GM12865 (cell line): ENCODE measurements around the gene IER3IP1.
"Not testable (repeated sequence)": the region's sequence is repeated elsewhere in the genome, so short reads cannot be mapped to it uniquely, and the experiment has no call there.

Experiments
- DNase-seq: peaks from one replicate; pipeline ENCODE4 v3.0.0; 2010; ENCODE audit warnings: low read depth
- H3K4me3 ChIP-seq: 2 replicates; pipeline ENCODE4 v1.5.1; 2011; ENCODE audit warnings: mild to moderate bottlenecking, low read depth, low read length, control low read depth
- TF ChIP-seq, protein P1 (sequence below): IDR thresholded peaks from 2 replicates; pipeline ENCODE4 v1.5.1; 2011; ENCODE audit warnings: low read length, control low read depth, low read depth, inconsistent platforms; ENCODE audit not compliant: insufficient read depth; ENCODE audit errors: missing control alignments

Gene IER3IP1, protein sequence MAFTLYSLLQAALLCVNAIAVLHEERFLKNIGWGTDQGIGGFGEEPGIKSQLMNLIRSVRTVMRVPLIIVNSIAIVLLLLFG

DNA sequence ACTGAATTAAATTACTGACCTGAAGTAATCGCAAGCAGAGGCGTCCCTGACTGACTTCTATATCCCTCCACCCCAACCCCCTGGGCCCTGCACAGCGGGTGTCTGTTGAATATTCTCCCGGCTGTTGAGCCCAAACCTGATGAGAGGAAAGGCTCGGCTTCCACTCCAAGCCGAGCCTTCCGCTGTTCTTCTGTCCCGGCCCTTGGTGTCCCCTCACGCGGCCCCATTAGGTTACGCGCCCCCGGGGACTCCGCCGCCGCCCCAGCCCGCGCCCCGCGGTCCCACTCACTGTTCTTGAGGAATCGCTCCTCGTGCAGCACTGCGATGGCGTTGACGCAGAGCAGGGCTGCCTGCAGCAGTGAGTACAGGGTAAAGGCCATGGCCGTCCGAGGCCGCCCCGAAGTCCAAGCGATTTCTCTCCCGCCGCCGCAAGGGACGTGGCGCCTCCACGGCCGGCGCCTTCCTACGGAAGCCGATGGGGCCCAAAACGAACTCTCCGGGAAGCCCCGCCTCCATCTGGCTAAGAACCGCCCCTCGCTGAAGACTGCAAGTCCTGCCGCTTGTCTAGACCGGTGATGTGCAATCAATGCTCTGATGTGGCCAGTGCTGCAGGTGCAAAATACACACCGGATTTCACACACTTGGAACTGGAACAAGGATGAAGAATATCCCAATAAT, at the start of gene IER3IP1:
TSS of gene IER3IP1 (minus strand) at position 467 of the 678 bp plus-strand sequence. CDS start at position 380, 87 bp downstream.
- peak within 1 kb of the TSS; percentile 72 for H3K4me3 ChIP-seq
- TF ChIP-seq, protein P1, sequence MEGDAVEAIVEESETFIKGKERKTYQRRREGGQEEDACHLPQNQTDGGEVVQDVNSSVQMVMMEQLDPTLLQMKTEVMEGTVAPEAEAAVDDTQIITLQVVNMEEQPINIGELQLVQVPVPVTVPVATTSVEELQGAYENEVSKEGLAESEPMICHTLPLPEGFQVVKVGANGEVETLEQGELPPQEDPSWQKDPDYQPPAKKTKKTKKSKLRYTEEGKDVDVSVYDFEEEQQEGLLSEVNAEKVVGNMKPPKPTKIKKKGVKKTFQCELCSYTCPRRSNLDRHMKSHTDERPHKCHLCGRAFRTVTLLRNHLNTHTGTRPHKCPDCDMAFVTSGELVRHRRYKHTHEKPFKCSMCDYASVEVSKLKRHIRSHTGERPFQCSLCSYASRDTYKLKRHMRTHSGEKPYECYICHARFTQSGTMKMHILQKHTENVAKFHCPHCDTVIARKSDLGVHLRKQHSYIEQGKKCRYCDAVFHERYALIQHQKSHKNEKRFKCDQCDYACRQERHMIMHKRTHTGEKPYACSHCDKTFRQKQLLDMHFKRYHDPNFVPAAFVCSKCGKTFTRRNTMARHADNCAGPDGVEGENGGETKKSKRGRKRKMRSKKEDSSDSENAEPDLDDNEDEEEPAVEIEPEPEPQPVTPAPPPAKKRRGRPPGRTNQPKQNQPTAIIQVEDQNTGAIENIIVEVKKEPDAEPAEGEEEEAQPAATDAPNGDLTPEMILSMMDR: no peak
- DNase-seq: peak; percentile 95

DNA sequence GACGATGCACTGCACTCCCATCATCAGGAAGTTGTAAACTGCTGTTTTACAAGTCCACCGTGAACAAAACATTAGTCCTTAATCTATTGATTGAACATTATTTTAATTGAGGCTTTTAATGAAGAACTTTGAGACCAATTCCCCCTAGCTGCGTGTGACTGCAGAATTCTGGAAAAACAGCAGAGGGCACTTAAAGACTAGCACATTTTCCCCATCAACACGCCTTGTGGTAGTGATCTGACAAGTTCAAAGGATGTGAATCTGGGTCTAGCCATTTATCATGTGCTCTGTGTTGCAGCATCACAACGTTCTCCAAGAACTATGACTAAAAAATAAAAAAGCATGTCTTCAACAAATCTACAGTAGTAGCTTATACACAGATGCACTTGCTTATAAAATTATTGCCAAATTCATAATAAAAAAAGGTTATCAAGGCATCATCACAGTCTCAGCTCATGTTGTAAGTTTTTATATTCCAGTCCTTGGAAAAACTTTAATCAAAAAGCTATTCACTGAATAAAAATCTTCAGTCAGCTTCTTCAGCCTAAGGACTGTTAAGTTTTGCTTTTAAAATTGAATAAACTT, 39.5 kb upstream of the IER3IP1 start:
- peak; percentile 51 for DNase-seq
- H3K4me3 ChIP-seq: no peak overlapping the region
- TF ChIP-seq, protein P1: peak; percentile 52

DNA sequence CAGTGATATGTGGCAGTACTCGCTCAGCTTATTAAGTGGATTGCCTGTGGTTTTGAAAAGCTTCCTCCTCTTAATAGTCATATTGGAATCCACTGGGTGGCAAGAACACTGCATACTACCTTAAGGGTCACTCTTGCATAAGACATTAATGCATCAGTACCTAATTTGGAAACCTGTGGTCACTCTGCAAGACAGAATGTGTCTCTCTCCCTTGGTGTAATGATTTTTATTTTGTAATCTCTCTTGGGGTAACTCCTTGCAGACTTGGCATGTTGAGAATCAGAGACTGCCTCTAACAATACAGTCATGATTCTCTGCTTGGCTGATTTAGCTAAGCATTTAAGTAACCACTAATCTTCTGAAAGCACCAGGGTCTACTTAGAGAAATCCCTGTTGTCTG, 33.0 kb upstream of the IER3IP1 start:
- TF ChIP-seq, protein P1: no peak
- DNase-seq: no peak
- H3K4me3 ChIP-seq: no peak overlapping the region

DNA sequence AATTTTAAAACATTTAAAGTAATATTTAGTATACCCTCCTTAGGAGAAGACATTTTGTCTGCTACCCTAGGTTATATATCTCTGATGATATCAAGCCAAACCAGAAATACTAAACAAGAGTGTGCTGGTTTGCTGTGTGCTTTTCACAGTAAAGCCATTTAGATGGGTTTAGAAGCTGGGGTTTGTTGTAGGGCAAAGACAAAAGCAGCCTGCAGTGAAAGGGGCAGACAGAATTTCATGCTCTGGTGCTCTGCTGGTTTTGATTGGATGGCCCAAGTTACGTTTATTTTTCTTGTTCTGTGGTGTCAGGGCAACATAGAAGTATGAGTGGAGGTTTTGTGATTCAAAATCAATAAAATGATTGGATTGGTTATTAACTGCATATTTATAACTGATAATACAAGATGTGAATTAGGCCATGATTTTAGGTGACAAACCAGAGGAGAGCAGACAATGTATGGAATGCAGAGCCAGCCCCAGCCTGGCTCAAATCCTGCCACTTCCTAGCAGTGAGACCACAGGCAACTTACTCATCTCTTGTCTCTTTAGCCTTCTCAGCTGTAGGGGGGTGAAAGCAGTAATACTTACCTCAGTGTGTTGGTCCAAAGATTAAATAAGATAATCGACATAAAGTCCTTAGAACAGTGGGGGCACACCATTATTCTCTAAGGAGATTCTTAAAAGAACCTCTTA, 30.9 kb upstream of the IER3IP1 start:
- TF ChIP-seq, protein P1: no peak
- DNase-seq: no peak

DNA sequence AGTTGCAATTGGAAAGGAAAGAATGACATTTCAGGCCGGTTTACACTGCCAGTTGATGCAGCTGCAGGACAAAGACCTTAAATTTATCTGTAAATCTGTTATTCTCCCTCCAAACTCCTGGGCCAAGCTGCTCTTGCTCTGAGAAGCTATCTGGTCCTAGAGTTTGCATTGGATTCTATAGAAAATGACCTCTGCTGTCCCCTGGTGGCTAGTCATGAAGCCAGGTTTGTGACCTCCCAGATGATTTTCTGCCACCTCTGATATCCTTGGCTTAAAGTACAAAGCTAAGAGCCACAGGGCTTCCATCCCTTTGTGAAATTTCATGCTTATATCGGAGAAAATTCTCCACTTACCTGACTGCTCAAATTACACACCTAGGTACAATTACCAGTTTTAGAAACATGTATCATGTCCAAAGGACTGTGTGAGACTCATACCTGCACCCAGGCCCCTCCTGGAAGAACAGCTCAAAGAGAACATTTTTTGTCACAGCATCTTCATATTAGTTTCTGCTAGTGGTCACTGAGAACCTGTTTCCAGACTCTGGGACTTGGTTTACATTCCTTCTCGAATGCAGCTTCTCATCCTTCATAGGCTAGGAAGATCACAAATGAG, 28.9 kb upstream of the IER3IP1 start:
- H3K4me3 ChIP-seq: no peak overlapping the region
- peak; percentile 52 for DNase-seq
- TF ChIP-seq, protein P1: peak; percentile 88

More for the DNA sequence above, 30.9 kb upstream of the IER3IP1 start:
- H3K4me3 ChIP-seq: no peak overlapping the region

DNA sequence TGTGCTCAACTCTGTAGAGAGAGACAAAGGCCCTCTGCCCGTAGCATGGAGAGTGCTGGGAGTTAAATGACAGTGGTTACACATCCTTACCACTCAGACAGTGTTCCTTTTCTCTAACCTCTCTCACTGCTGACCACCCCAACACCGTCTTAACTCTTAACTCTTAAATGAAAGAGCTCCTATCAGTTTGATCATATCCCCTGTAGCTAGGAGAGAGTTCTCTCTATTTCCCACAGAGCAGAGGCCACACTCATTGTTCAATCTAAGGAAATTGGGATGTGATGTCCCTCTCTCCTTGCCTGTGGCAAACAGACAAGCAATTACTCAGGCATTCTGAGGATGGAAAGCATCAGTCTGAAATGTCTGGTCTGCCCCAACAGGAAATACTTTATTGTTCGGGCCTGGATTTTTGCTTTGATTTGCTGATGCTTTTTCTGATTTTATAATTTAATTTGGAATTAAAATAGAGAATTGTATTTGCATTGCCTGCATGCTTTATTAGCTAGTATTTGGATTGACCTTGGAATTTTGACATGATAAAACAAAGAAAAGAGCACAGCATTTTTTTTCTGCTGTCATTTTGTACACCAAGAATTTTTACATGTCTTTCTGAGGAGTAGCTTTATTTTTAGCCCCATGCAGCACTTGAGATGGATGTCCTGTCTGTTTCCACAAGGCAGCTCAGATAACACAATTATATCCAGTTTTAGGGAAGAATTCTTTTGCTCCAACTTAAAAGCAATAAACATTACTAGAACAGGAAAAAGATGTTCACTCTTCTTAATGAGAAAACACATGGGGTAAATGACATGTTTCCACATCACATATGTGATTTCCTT, 27.7 kb upstream of the IER3IP1 start:
- TF ChIP-seq, protein P1: no peak
- H3K4me3 ChIP-seq: no peak overlapping the region
- DNase-seq: no peak

DNA sequence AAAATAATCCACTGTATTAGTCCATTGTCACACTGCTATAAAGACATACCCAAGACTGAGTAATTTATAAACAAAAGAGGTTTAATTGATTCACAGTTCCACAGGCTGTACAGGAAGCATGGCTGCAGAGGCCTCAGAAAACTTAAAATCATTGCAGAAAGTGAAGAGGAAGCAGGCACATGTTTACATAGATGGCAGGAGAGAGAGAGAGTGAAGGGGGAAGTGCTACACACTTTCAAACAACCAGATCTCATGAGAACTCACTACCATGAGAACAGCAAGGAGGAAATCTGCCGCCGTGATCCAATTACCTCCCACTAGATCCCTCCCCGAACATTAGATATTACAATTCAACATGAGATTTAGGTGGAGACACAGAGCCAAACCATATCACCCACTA, 19.8 kb upstream of the IER3IP1 start:
- H3K4me3 ChIP-seq: not testable (repeated sequence)

More for the DNA sequence above, 19.8 kb upstream of the IER3IP1 start:
- not testable (repeated sequence) for DNase-seq
